ENCODE results near the gene SERPINE1. TPM values are rescaled to one million over a fixed set of nuclear protein-coding genes. Genes with fewer than 3 reads are reported as not detected.
A peak's percentile ranks its signal among the peaks of the same experiment; 100 is the strongest.
"Not testable (repeated sequence)": the region's sequence is repeated elsewhere in the genome, so short reads cannot be mapped to it uniquely, and the experiment has no call there.

Gene SERPINE1
- total RNA-seq, 1 experiment from 2014 or later: not detected

GRCh38 chr7:101106386-101106785 is 20.5 kb upstream of the SERPINE1 start:
- Histone ChIP-seq H3K9me3 (ENCODE audit: low read length) (no peaks in the 10 kb centered on the region), H3K9me2 (replicated peaks; ENCODE audit: insufficient read depth, low read length) (no peaks in the 10 kb centered on the region), H3K4me1 (ENCODE audit: low read length) (no peaks in the 10 kb centered on the region), H3K27ac (ENCODE audit: low read length) (no peak overlapping the region), H4K20me1 (ENCODE audit: insufficient read depth, low read depth, low read length) (no peaks in the 10 kb centered on the region), H3K9ac (ENCODE audit: low read length) (no peak overlapping the region), H3K4me2 (ENCODE audit: low read depth, low read length, poor library complexity, severe bottlenecking) (no peak overlapping the region), H3K79me2 (ENCODE audit: low read length) (no peaks in the 10 kb centered on the region), H2AFZ (ENCODE audit: low read length) (no peak overlapping the region), H3K27me3 (ENCODE audit: low read length) (no peaks in the 10 kb centered on the region), H3K36me3 (ENCODE audit: insufficient read depth, low read length) (no peaks in the 10 kb centered on the region), H3K4me3 (ENCODE audit: low read length) (no peak overlapping the region)
- DNase-seq: no peak

DNA sequence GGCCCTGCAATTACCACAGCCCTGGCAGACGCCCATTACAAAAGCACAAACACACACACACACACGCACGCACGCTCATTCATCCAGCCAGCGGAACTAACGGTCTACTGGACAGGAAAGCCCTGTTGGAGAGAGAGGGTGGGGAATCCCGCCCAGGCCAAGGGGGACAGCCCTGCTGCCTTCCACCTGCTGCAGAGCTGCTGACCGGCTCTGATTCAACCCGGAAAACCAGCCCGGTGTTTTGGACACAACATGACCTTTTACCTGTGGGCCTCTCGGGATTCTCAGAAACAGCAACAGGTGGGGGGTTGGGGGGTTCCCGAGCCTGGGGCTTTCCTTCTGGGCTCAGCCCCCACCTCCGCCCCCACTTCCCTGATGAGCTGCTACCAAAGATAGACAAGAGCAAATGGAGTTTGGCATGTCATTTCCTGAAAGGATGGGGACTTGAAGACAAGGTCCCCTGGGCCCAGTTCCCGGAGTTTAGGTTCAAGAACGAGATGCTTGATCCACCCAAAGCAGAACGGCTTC is 18.5 kb upstream of the SERPINE1 start:
- no peaks in the 10 kb centered on the region for H3K4me1 ChIP-seq (ENCODE audit: low read length)
- H3K9ac ChIP-seq (ENCODE audit: low read length): no peak overlapping the region
- H3K9me3 ChIP-seq (ENCODE audit: low read length): no peaks in the 10 kb centered on the region
- no peak overlapping the region for H3K4me3 ChIP-seq (ENCODE audit: low read length)
- no peak overlapping the region for H3K4me2 ChIP-seq (ENCODE audit: low read depth, low read length, poor library complexity, severe bottlenecking)
- no peak overlapping the region for H2AFZ ChIP-seq (ENCODE audit: low read length)
- no peak for DNase-seq
- H3K36me3 ChIP-seq (ENCODE audit: insufficient read depth, low read length): no peaks in the 10 kb centered on the region
- H3K27ac ChIP-seq (ENCODE audit: low read length): no peak overlapping the region
- H3K9me2 ChIP-seq (replicated peaks; ENCODE audit: insufficient read depth, low read length): no peaks in the 10 kb centered on the region
- no peaks in the 10 kb centered on the region for H3K79me2 ChIP-seq (ENCODE audit: low read length)
- no peaks in the 10 kb centered on the region for H4K20me1 ChIP-seq (ENCODE audit: insufficient read depth, low read depth, low read length)
- no peaks in the 10 kb centered on the region for H3K27me3 ChIP-seq (ENCODE audit: low read length)

DNA sequence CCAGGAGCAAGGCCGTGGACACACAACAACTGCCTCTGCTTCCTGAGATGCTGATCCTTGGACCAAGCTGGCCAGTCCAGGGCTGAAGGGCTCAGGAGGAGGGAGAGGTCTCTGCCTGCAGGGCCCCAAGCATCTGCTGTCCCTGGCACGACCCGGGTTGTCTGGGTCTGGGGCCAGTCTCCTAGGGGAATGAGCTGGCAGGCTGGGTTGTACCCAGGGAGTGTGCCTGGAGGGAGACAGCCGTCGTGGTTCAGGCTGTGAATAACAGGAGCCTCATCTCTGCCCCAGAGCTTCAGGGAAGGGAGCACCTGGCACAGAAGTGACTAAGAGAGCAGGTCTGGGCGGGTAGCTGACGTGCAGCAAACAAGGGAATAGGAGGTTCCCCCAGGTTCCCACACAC is 17.9 kb upstream of the SERPINE1 start:
- no peaks in the 10 kb centered on the region for H3K9me3 ChIP-seq (ENCODE audit: low read length)
- no peak overlapping the region for H3K27ac ChIP-seq (ENCODE audit: low read length)
- H3K4me3 ChIP-seq (ENCODE audit: low read length): no peak overlapping the region
- H3K4me2 ChIP-seq (ENCODE audit: low read depth, low read length, poor library complexity, severe bottlenecking): no peak overlapping the region
- no peaks in the 10 kb centered on the region for H4K20me1 ChIP-seq (ENCODE audit: insufficient read depth, low read depth, low read length)
- H3K4me1 ChIP-seq (ENCODE audit: low read length): no peaks in the 10 kb centered on the region
- H3K9me2 ChIP-seq (replicated peaks; ENCODE audit: insufficient read depth, low read length): no peaks in the 10 kb centered on the region
- H2AFZ ChIP-seq (ENCODE audit: low read length): no peak overlapping the region
- no peaks in the 10 kb centered on the region for H3K36me3 ChIP-seq (ENCODE audit: insufficient read depth, low read length)
- no peaks in the 10 kb centered on the region for H3K79me2 ChIP-seq (ENCODE audit: low read length)
- DNase-seq: no peak
- H3K27me3 ChIP-seq (ENCODE audit: low read length): no peaks in the 10 kb centered on the region
- H3K9ac ChIP-seq (ENCODE audit: low read length): no peak overlapping the region

- no peaks in the 10 kb centered on the region for H3K36me3 ChIP-seq (ENCODE audit: insufficient read depth, low read length)
- H3K27ac ChIP-seq (ENCODE audit: low read length): no peak overlapping the region
- DNase-seq: no peak
- H3K9me3 ChIP-seq (ENCODE audit: low read length): no peaks in the 10 kb centered on the region
- no peaks in the 10 kb centered on the region for H3K4me1 ChIP-seq (ENCODE audit: low read length)
- no peak overlapping the region for H2AFZ ChIP-seq (ENCODE audit: low read length)
- no peak overlapping the region for H3K9ac ChIP-seq (ENCODE audit: low read length)
- no peaks in the 10 kb centered on the region for H3K79me2 ChIP-seq (ENCODE audit: low read length)
- H3K4me3 ChIP-seq (ENCODE audit: low read length): no peak overlapping the region
- H4K20me1 ChIP-seq (ENCODE audit: insufficient read depth, low read depth, low read length): no peaks in the 10 kb centered on the region
- H3K4me2 ChIP-seq (ENCODE audit: low read depth, low read length, poor library complexity, severe bottlenecking): no peak overlapping the region
- H3K27me3 ChIP-seq (ENCODE audit: low read length): no peaks in the 10 kb centered on the region
- no peaks in the 10 kb centered on the region for H3K9me2 ChIP-seq (replicated peaks; ENCODE audit: insufficient read depth, low read length)
Measured at GRCh38 chr7:101109368-101109767, 17.5 kb upstream of the SERPINE1 start.

DNA sequence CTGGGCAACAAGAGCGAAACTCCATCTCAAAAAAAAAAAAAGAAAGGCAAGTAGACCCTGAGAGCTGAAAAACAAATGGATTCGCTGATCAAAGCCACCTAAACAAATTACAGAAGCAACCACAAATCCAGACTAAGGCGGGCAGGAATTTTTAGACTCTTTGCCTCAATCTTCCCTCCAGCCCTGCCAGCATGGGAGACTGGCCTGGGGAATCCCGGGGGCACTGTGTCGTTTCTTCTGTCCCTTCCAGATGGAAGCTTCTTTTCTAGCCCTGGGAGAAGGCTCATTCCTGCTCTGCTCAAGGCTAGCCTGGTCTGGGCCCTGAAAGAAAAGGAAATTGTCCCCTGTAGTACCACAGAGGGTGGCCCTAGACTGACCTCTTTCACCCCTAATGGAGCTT is 15.6 kb upstream of the SERPINE1 start:
- Histone ChIP-seq H3K4me1 (ENCODE audit: low read length) (no peaks in the 10 kb centered on the region), H3K9ac (ENCODE audit: low read length) (no peak overlapping the region), H2AFZ (ENCODE audit: low read length) (no peak overlapping the region), H3K79me2 (ENCODE audit: low read length) (no peaks in the 10 kb centered on the region), H3K9me2 (replicated peaks; ENCODE audit: insufficient read depth, low read length) (no peaks in the 10 kb centered on the region), H3K36me3 (ENCODE audit: insufficient read depth, low read length) (no peaks in the 10 kb centered on the region), H3K4me3 (ENCODE audit: low read length) (no peak overlapping the region), H3K9me3 (ENCODE audit: low read length) (no peaks in the 10 kb centered on the region), H3K4me2 (ENCODE audit: low read depth, low read length, poor library complexity, severe bottlenecking) (no peak overlapping the region), H3K27ac (ENCODE audit: low read length) (no peak overlapping the region), H4K20me1 (ENCODE audit: insufficient read depth, low read depth, low read length) (no peaks in the 10 kb centered on the region), H3K27me3 (ENCODE audit: low read length) (no peaks in the 10 kb centered on the region)
- no peak for DNase-seq

GRCh38 chr7:101112233-101112632 is 14.7 kb upstream of the SERPINE1 start:
- H3K27ac ChIP-seq (ENCODE audit: low read length): no peak overlapping the region
- H2AFZ ChIP-seq (ENCODE audit: low read length): no peak overlapping the region
- H4K20me1 ChIP-seq (ENCODE audit: insufficient read depth, low read depth, low read length): no peaks in the 10 kb centered on the region
- H3K9ac ChIP-seq (ENCODE audit: low read length): no peak overlapping the region
- H3K9me3 ChIP-seq (ENCODE audit: low read length): no peaks in the 10 kb centered on the region
- H3K27me3 ChIP-seq (ENCODE audit: low read length): no peaks in the 10 kb centered on the region
- DNase-seq: no peak
- no peak overlapping the region for H3K4me2 ChIP-seq (ENCODE audit: low read depth, low read length, poor library complexity, severe bottlenecking)
- H3K4me3 ChIP-seq (ENCODE audit: low read length): no peak overlapping the region
- H3K9me2 ChIP-seq (replicated peaks; ENCODE audit: insufficient read depth, low read length): no peaks in the 10 kb centered on the region
- H3K36me3 ChIP-seq (ENCODE audit: insufficient read depth, low read length): no peaks in the 10 kb centered on the region
- no peaks in the 10 kb centered on the region for H3K79me2 ChIP-seq (ENCODE audit: low read length)
- H3K4me1 ChIP-seq (ENCODE audit: low read length): no peaks in the 10 kb centered on the region

DNA sequence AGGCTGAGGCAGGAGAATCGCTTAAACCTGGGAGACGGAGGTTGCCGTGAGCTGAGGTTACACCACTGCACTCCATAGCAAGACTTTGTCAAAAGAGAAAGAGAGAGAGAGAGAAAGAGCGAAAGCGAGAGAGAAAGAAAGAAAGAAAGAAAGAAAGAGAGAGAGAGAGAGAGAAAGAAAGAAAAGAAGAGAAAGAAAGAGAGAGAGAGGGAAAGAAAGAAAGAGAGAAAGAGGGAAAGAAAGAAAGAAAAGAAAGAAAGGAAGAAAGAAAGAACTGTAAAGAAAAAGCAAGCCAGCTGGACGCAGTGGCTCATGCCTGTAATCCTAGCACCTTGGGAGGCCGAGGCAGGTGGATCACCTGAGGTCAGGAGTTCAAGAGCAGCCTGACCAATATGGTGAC is 13.8 kb upstream of the SERPINE1 start:
- not testable (repeated sequence) for H3K79me2 ChIP-seq (ENCODE audit: low read length); DNase-seq; H3K9me2 ChIP-seq (replicated peaks; ENCODE audit: insufficient read depth, low read length); H3K4me1 ChIP-seq (ENCODE audit: low read length); H3K27me3 ChIP-seq (ENCODE audit: low read length); H2AFZ ChIP-seq (ENCODE audit: low read length); H4K20me1 ChIP-seq (ENCODE audit: insufficient read depth, low read depth, low read length); H3K27ac ChIP-seq (ENCODE audit: low read length); H3K36me3 ChIP-seq (ENCODE audit: insufficient read depth, low read length); H3K4me2 ChIP-seq (ENCODE audit: low read depth, low read length, poor library complexity, severe bottlenecking); H3K9me3 ChIP-seq (ENCODE audit: low read length); H3K4me3 ChIP-seq (ENCODE audit: low read length); H3K9ac ChIP-seq (ENCODE audit: low read length)

DNA sequence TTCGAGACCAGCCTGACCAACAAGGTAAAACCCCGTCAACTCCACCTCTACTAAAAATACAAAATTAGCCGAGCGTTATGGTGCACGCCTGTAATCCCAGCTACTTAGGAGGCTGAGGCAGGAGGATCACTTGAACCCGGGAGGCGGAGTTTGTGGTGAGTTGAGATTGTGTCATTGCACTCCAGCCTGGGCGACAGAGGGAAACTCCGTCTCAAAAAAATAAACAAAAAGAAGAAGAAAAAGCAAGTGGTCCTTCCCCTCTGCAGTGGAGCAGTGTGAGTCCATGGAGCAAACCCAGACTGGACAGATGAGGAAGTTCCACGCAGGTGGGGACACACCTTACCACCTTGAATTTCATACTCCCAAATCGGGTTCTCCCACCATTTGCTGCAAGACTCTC is 13.1 kb upstream of the SERPINE1 start:
- no peaks in the 10 kb centered on the region for H3K36me3 ChIP-seq (ENCODE audit: insufficient read depth, low read length)
- H3K9ac ChIP-seq (ENCODE audit: low read length): no peak overlapping the region
- no peaks in the 10 kb centered on the region for H3K27me3 ChIP-seq (ENCODE audit: low read length)
- H2AFZ ChIP-seq (ENCODE audit: low read length): no peak overlapping the region
- no peak for DNase-seq
- H3K9me3 ChIP-seq (ENCODE audit: low read length): no peaks in the 10 kb centered on the region
- no peaks in the 10 kb centered on the region for H3K4me1 ChIP-seq (ENCODE audit: low read length)
- no peak overlapping the region for H3K4me2 ChIP-seq (ENCODE audit: low read depth, low read length, poor library complexity, severe bottlenecking)
- no peaks in the 10 kb centered on the region for H3K9me2 ChIP-seq (replicated peaks; ENCODE audit: insufficient read depth, low read length)
- no peaks in the 10 kb centered on the region for H3K79me2 ChIP-seq (ENCODE audit: low read length)
- no peak overlapping the region for H3K27ac ChIP-seq (ENCODE audit: low read length)
- H4K20me1 ChIP-seq (ENCODE audit: insufficient read depth, low read depth, low read length): no peaks in the 10 kb centered on the region
- H3K4me3 ChIP-seq (ENCODE audit: low read length): no peak overlapping the region

GRCh38 chr7:101114492-101114891 is 12.4 kb upstream of the SERPINE1 start:
- H3K4me1 ChIP-seq (ENCODE audit: low read length): no peaks in the 10 kb centered on the region
- H3K27ac ChIP-seq (ENCODE audit: low read length): no peak overlapping the region
- no peaks in the 10 kb centered on the region for H3K79me2 ChIP-seq (ENCODE audit: low read length)
- H3K9me3 ChIP-seq (ENCODE audit: low read length): no peaks in the 10 kb centered on the region
- no peak overlapping the region for H3K9ac ChIP-seq (ENCODE audit: low read length)
- no peak overlapping the region for H2AFZ ChIP-seq (ENCODE audit: low read length)
- DNase-seq: peak; percentile 9
- no peaks in the 10 kb centered on the region for H4K20me1 ChIP-seq (ENCODE audit: insufficient read depth, low read depth, low read length)
- H3K4me3 ChIP-seq (ENCODE audit: low read length): no peak overlapping the region
- no peaks in the 10 kb centered on the region for H3K27me3 ChIP-seq (ENCODE audit: low read length)
- no peaks in the 10 kb centered on the region for H3K9me2 ChIP-seq (replicated peaks; ENCODE audit: insufficient read depth, low read length)
- H3K36me3 ChIP-seq (ENCODE audit: insufficient read depth, low read length): no peaks in the 10 kb centered on the region
- no peak overlapping the region for H3K4me2 ChIP-seq (ENCODE audit: low read depth, low read length, poor library complexity, severe bottlenecking)
